DMS114 treated with DMSO at 0.1 percent for 48 hours (cell line): ENCODE results near the gene CDKL1.
"Not testable (repeated sequence)": the region's sequence is repeated elsewhere in the genome, so short reads cannot be mapped to it uniquely, and the experiment has no call there.

Source experiments
- DNase-seq: peaks from one replicate; lab custom pipeline; 2025; ENCODE audit not compliant: unreplicated experiment; lab: John Stamatoyannopoulos, UW

The CDKL1 gene

GRCh38 chr14:50359631-50360030, 37.0 kb downstream of the CDKL1 start:
- DNase-seq, result no peak

- DNase-seq, result no peak
These were observed 38.8 kb downstream of the CDKL1 start for GRCh38 chr14:50357753-50358395.

GRCh38 chr14:50357124-50357523, 39.6 kb downstream of the CDKL1 start:
- DNase-seq, result no peak

- not testable (repeated sequence) for DNase-seq
These were observed 40.4 kb downstream of the CDKL1 start for GRCh38 chr14:50356283-50356682.

GRCh38 chr14:50355692-50356091, 41.0 kb downstream of the CDKL1 start:
- no peak for DNase-seq

GRCh38 chr14:50354527-50354926, 42.2 kb downstream of the CDKL1 start:
- no peak for DNase-seq

- DNase-seq, result no peak
These were observed 43.6 kb downstream of the CDKL1 start for GRCh38 chr14:50353126-50353525.

GRCh38 chr14:50352584-50352983, 44.1 kb downstream of the CDKL1 start:
- no peak for DNase-seq

GRCh38 chr14:50350975-50351374, 45.7 kb downstream of the CDKL1 start:
- no peak for DNase-seq

- DNase-seq, result no peak
These were observed 47.7 kb downstream of the CDKL1 start for GRCh38 chr14:50348933-50349332.

GRCh38 chr14:50347521-50347920, 49.2 kb downstream of the CDKL1 start:
- no peak for DNase-seq

- no peak for DNase-seq
These were observed 50.7 kb downstream of the CDKL1 start for GRCh38 chr14:50345846-50346422.

GRCh38 chr14:50344876-50345563, 51.7 kb downstream of the CDKL1 start:
- no peak for DNase-seq

- DNase-seq, result no peak
These were observed 52.4 kb downstream of the CDKL1 start for GRCh38 chr14:50344116-50344775.

- no peak for DNase-seq
These were observed 53.2 kb downstream of the CDKL1 start for GRCh38 chr14:50343434-50343833.

GRCh38 chr14:50342221-50343078, 54.2 kb downstream of the CDKL1 start:
- no peak for DNase-seq

- DNase-seq, result no peak
These were observed 55.7 kb downstream of the CDKL1 start for GRCh38 chr14:50340963-50341362.

- DNase-seq, result no peak
These were observed 56.6 kb downstream of the CDKL1 start for GRCh38 chr14:50340045-50340444.

GRCh38 chr14:50339178-50339804, 57.4 kb downstream of the CDKL1 start:
- no peak for DNase-seq

- DNase-seq, result no peak
These were observed 58.1 kb downstream of the CDKL1 start for GRCh38 chr14:50338587-50338986.
